HCT116 (cell line): ENCODE results near the gene ADAMTS6. TPM values are rescaled to one million over a fixed set of nuclear protein-coding genes. Genes with fewer than 3 reads are reported as not detected.

Experiments used
- ATAC-seq: fragments of 200-7000 bp; cut with Tn5 transposase; 2 replicates; pipeline ENCODE4 v1.9.1; 2020; ENCODE audit warnings: mild to moderate bottlenecking, moderate library complexity
- BruUV-seq: library from RNA; stranded (reverse); fragments of 400-500 nt; replicated peaks from 2 replicates; lab custom pipeline; 2021; lab: Mats Ljungman, UMichigan
- CTCF ChIA-PET: fragments of 300-600 bp; sonication (Branson Sonifier 250); formaldehyde crosslinking; loops from one replicate; lab custom pipeline; 2021; ENCODE audit warnings: antibody characterized with exemption; lab: Charles Lee
- POLR2A ChIA-PET: fragments of 300-600, 350-600 bp; sonication (Branson Sonifier 250); formaldehyde crosslinking; loops from one replicate; lab custom pipeline; 2021; ENCODE audit warnings: antibody characterized with exemption; lab: Charles Lee
- RAD21 ChIA-PET, 2 experiments: fragments of 300-600 bp; sonication (Branson Sonifier 250); formaldehyde crosslinking; loops; one replicate each; lab custom pipeline; 2023; ENCODE audit warnings: low total read pairs in 2 of 2; ENCODE audit not compliant: uncharacterized antibody in 2 of 2, unreplicated experiment in 2 of 2, low non-redundant PET in 1 of 2; lab: Charles Lee
- DNase-seq: peaks from one replicate; pipeline ENCODE4 v3.0.0-alpha.2; 2010; ENCODE audit warnings: low read depth, low spot score
- H2AFZ ChIP-seq: fragments of 200-600 bp; shearing (Covaris generic), sonication (generic); 2 replicates; pipeline ENCODE4 v1.6.1; 2017; ENCODE audit warnings: low read depth, mixed run types, mixed read lengths, antibody characterized with exemption, low read length; ENCODE audit not compliant: poor library complexity, severe bottlenecking
- H3K27ac ChIP-seq: 2 replicates; pipeline ENCODE4 v1.5.1; 2012; ENCODE audit warnings: low read depth, low read length
- H3K27me3 ChIP-seq: fragments of 200-600 bp; sonication (generic); 2 replicates; pipeline ENCODE4 v1.6.1; 2016; ENCODE audit warnings: mixed run types, low read length, mixed read lengths; ENCODE audit not compliant: insufficient read depth
- H3K36me3 ChIP-seq, 2 experiments: fragments of 200-500 bp in 1 of 2; fragments of 200-600 bp in 1 of 2; sonication (Bioruptor generic) in 1 of 2; sonication (generic) in 1 of 2; 2 replicates each; pipeline versions ENCODE4 v1.5.1 to v1.6.1; 2014 to 2016; ENCODE audit warnings: low read length in 2 of 2, inconsistent platforms in 1 of 2, mixed read lengths in 1 of 2, mixed run types in 1 of 2; ENCODE audit not compliant: insufficient read depth in 2 of 2, control insufficient read depth in 1 of 2
- H3K4me1 ChIP-seq, 2 experiments: fragments of 200-600 bp in 1 of 2; sonication (generic) in 1 of 2; 2 replicates each; pipeline versions ENCODE4 v1.5.1 to v1.6.1; 2012 to 2017; ENCODE audit warnings: low read length in 2 of 2, inconsistent platforms in 1 of 2, mild to moderate bottlenecking in 1 of 2, mixed read lengths in 1 of 2, mixed run types in 1 of 2, moderate library complexity in 1 of 2; ENCODE audit not compliant: insufficient read depth in 2 of 2, control insufficient read depth in 1 of 2
- H3K4me2 ChIP-seq: fragments of 200-600 bp; sonication (generic); 2 replicates; pipeline ENCODE4 v1.6.1; 2017; ENCODE audit warnings: mixed run types, low read length, mixed read lengths
- H3K4me3 ChIP-seq, 2 experiments: fragments of 200-600 bp in 1 of 2; sonication (generic) in 1 of 2; replicated peaks in 1 of 2; 2 replicates each; pipeline ENCODE4 v1.5.1; 2011 to 2016; ENCODE audit warnings: low read length in 2 of 2, control low read depth in 1 of 2, low read depth in 1 of 2, mild to moderate bottlenecking in 1 of 2, mixed read lengths in 1 of 2, mixed run types in 1 of 2
- H3K79me2 ChIP-seq: fragments of 200-600 bp; sonication (generic); 2 replicates; pipeline ENCODE4 v1.6.1; 2017; ENCODE audit warnings: mild to moderate bottlenecking, mixed run types, low read length, moderate library complexity, mixed read lengths; ENCODE audit not compliant: insufficient read depth
- H3K9ac ChIP-seq: fragments of 200-600 bp; sonication (generic); 2 replicates; pipeline ENCODE4 v1.6.1; 2016; ENCODE audit warnings: low read length, mixed read lengths
- H3K9me2 ChIP-seq: fragments of 200-600 bp; sonication (generic), shearing (Covaris generic); 2 replicates; pipeline ENCODE4 v1.6.1; 2017; ENCODE audit warnings: mixed run types, mild to moderate bottlenecking, moderate library complexity; ENCODE audit not compliant: insufficient read depth
- H3K9me3 ChIP-seq, 2 experiments: fragments of 200-500 bp in 1 of 2; fragments of 200-600 bp in 1 of 2; sonication (Bioruptor generic) in 1 of 2; sonication (generic) in 1 of 2; 2 replicates each; pipeline ENCODE4 v1.6.1; 2014 to 2017; ENCODE audit warnings: low read length in 2 of 2, mixed read lengths in 2 of 2, inconsistent platforms in 1 of 2, low read depth in 1 of 2, mild to moderate bottlenecking in 1 of 2, mixed run types in 1 of 2, moderate library complexity in 1 of 2; ENCODE audit not compliant: control insufficient read depth in 1 of 2, insufficient read depth in 1 of 2
- H4K20me1 ChIP-seq: fragments of 200-600 bp; sonication (generic), shearing (Covaris generic); 2 replicates; pipeline ENCODE4 v1.6.1; 2017; ENCODE audit warnings: mixed run types, mild to moderate bottlenecking, moderate library complexity; ENCODE audit not compliant: insufficient read depth
- EGR1 ChIP-seq: IDR thresholded peaks from 2 replicates; pipeline ENCODE4 v1.6.1; 2012; ENCODE audit warnings: low read depth
- EZH2phosphoT487 ChIP-seq: fragments of 200-600 bp; IDR thresholded peaks from 2 replicates; pipeline ENCODE4 v1.6.1; 2018; ENCODE audit warnings: antibody characterized with exemption, borderline replicate concordance
- JUND ChIP-seq: IDR thresholded peaks from 2 replicates; pipeline ENCODE4 v1.6.1; 2012
- POLR2A ChIP-seq: IDR thresholded peaks from 2 replicates; pipeline ENCODE4 v1.7.0; 2011; ENCODE audit warnings: borderline replicate concordance; ENCODE audit not compliant: insufficient read depth, insufficient read length; ENCODE audit errors: extremely low read depth
- POLR2AphosphoS5 ChIP-seq: IDR thresholded peaks from 2 replicates; pipeline ENCODE4 v1.6.1; 2011; ENCODE audit warnings: mild to moderate bottlenecking, low read depth, low read length, moderate library complexity
- RAD21 ChIP-seq: IDR thresholded peaks from 2 replicates; pipeline ENCODE4 v1.6.1; 2012; ENCODE audit warnings: low read depth, mild to moderate bottlenecking
- SIN3A ChIP-seq: IDR thresholded peaks from 2 replicates; pipeline ENCODE4 v1.6.1; 2012; ENCODE audit warnings: low read depth
- SP1 ChIP-seq: IDR thresholded peaks from 2 replicates; pipeline ENCODE4 v1.6.1; 2012; ENCODE audit warnings: low read depth
- SRF ChIP-seq: IDR thresholded peaks from 2 replicates; pipeline ENCODE4 v1.6.1; 2012; ENCODE audit warnings: low read depth
- TCF7L2 ChIP-seq: IDR thresholded peaks from 2 replicates; pipeline ENCODE4 v1.7.0; 2011; ENCODE audit warnings: borderline replicate concordance, inconsistent platforms; ENCODE audit not compliant: insufficient read depth, insufficient read length; ENCODE audit errors: extremely low read depth
- YY1 ChIP-seq: IDR thresholded peaks from 2 replicates; pipeline ENCODE4 v1.6.1; 2011; ENCODE audit warnings: low read length, low read depth, moderate library complexity, mild to moderate bottlenecking; ENCODE audit not compliant: insufficient replicate concordance; ENCODE audit errors: extremely low read depth
- intact Hi-C: fragments of 100-400 bp; cut with micrococcal nuclease; formaldehyde crosslinking; loops from 2 replicates; pipeline ENCODE4 v1.10.0; 2022
- total RNA-seq: library from RNA; stranded (reverse); gene quantifications from one replicate; pipeline ENCODE4 v1.2.1, GENCODE V29; 2021; ENCODE audit not compliant: unreplicated experiment
- TF ChIP-seq, protein P1 (sequence below): IDR thresholded peaks from 2 replicates; pipeline ENCODE4 v1.6.1; 2012
- TF ChIP-seq, protein P2 (sequence below): IDR thresholded peaks from 2 replicates; pipeline ENCODE4 v1.6.1; 2012; ENCODE audit warnings: low read depth

ADAMTS6 gene
- total RNA-seq, 1 experiment from 2014 or later: 0.93 TPM

- TF ChIP-seq TCF7L2 (no peak), EZH2phosphoT487 (no peak), EGR1 (no peak)
- TF ChIP-seq, protein P1, sequence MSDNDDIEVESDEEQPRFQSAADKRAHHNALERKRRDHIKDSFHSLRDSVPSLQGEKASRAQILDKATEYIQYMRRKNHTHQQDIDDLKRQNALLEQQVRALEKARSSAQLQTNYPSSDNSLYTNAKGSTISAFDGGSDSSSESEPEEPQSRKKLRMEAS: no peak
Observed at GRCh38 chr5:65468633-65469032, 13.1 kb downstream of the ADAMTS6 start (continued).

GRCh38 chr5:65462139-65462705 is 19.5 kb downstream of the ADAMTS6 start:
- TF ChIP-seq EGR1 (no peak), SRF (no peak), TCF7L2 (no peak), SIN3A (no peak), EZH2phosphoT487 (no peak), POLR2AphosphoS5 (no peak), SP1 (no peak), POLR2A (no peak), RAD21 (no peak), YY1 (no peak), JUND (no peak)
- TF ChIP-seq, protein P2, sequence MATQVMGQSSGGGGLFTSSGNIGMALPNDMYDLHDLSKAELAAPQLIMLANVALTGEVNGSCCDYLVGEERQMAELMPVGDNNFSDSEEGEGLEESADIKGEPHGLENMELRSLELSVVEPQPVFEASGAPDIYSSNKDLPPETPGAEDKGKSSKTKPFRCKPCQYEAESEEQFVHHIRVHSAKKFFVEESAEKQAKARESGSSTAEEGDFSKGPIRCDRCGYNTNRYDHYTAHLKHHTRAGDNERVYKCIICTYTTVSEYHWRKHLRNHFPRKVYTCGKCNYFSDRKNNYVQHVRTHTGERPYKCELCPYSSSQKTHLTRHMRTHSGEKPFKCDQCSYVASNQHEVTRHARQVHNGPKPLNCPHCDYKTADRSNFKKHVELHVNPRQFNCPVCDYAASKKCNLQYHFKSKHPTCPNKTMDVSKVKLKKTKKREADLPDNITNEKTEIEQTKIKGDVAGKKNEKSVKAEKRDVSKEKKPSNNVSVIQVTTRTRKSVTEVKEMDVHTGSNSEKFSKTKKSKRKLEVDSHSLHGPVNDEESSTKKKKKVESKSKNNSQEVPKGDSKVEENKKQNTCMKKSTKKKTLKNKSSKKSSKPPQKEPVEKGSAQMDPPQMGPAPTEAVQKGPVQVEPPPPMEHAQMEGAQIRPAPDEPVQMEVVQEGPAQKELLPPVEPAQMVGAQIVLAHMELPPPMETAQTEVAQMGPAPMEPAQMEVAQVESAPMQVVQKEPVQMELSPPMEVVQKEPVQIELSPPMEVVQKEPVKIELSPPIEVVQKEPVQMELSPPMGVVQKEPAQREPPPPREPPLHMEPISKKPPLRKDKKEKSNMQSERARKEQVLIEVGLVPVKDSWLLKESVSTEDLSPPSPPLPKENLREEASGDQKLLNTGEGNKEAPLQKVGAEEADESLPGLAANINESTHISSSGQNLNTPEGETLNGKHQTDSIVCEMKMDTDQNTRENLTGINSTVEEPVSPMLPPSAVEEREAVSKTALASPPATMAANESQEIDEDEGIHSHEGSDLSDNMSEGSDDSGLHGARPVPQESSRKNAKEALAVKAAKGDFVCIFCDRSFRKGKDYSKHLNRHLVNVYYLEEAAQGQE: no peak
- Histone ChIP-seq H3K9me3 (no peaks in the 10 kb centered on the region), H3K9ac (no peak overlapping the region), H3K4me1 (no peaks in the 10 kb centered on the region), H4K20me1 (no peaks in the 10 kb centered on the region), H3K36me3 (no peaks in the 10 kb centered on the region), H3K4me2 (no peak overlapping the region), H2AFZ (no peak overlapping the region), H3K27ac (no peak overlapping the region), H3K27me3 (no peaks in the 10 kb centered on the region), H3K79me2 (no peaks in the 10 kb centered on the region), H3K9me2 (no peaks in the 10 kb centered on the region), H3K4me3 (no peak overlapping the region)
- ATAC-seq (no peak), DNase-seq (no peak)
- BruUV-seq: no TSS peak
- CTCF ChIA-PET: no interaction called here
- POLR2A ChIA-PET: no interaction called here
- intact Hi-C loops: no loop called here
- RAD21 ChIA-PET: no interaction called here
